Measurements from ENCODE around the gene SARNP.
"Not testable (repeated sequence)": the region's sequence is repeated elsewhere in the genome, so short reads cannot be mapped to it uniquely, and the experiment has no call there.

Gene SARNP

GRCh38 chr12:55789171-55789570, 28.4 kb downstream of the SARNP start:
- DNase-seq, result no peak

- DNase-seq, result no peak
Measured at GRCh38 chr12:55788546-55788945, 29.0 kb downstream of the SARNP start.

- no peak for DNase-seq
Measured at GRCh38 chr12:55780685-55781084, 36.8 kb downstream of the SARNP start.

- DNase-seq, result no peak
Measured at GRCh38 chr12:55777856-55778255, 39.7 kb downstream of the SARNP start.

- no peak for DNase-seq
Measured at GRCh38 chr12:55771736-55772135, 45.8 kb downstream of the SARNP start.

- DNase-seq, result no peak
Measured at GRCh38 chr12:55767156-55767555, 50.4 kb downstream of the SARNP start.

- no peak for DNase-seq
Measured at GRCh38 chr12:55765736-55766290, 51.7 kb downstream of the SARNP start.

- no peak for DNase-seq
Measured at GRCh38 chr12:55762646-55763045, 54.9 kb downstream of the SARNP start.

GRCh38 chr12:55760663-55761062, 56.9 kb downstream of the SARNP start:
- DNase-seq, result no peak

GRCh38 chr12:55758575-55758974, 58.9 kb downstream of the SARNP start:
- DNase-seq, result not testable (repeated sequence)

- DNase-seq, result peak; percentile 25
Measured at GRCh38 chr12:55757701-55758100, 59.8 kb downstream of the SARNP start.

- DNase-seq, result no peak
Measured at GRCh38 chr12:55755246-55755645, 62.3 kb downstream of the SARNP start.

- no peak for DNase-seq
Measured at GRCh38 chr12:55748230-55748993, 69.1 kb downstream of the SARNP start.

GRCh38 chr12:55746913-55747231, 70.7 kb downstream of the SARNP start:
- DNase-seq, result no peak

GRCh38 chr12:55746174-55746912, 71.2 kb downstream of the SARNP start:
- no peak for DNase-seq

GRCh38 chr12:55745361-55746173, 72.0 kb downstream of the SARNP start:
- DNase-seq, result peak; percentile 99

GRCh38 chr12:55744340-55745030, 73.0 kb downstream of the SARNP start:
- peak; percentile 46 for DNase-seq

GRCh38 chr12:55743406-55744339, 73.9 kb downstream of the SARNP start:
- peak; percentile 81 for DNase-seq

GRCh38 chr12:55742719-55743405, 74.7 kb downstream of the SARNP start, which contains the start of gene GDF11:
GDF11 (plus strand) TSS chr12:55743122; CDS start chr12:55743317, 195 bp downstream.
- peak; percentile 92 for DNase-seq

- peak; percentile 46 for DNase-seq
Measured at GRCh38 chr12:55741931-55742680, 75.4 kb downstream of the SARNP start.

Measured in NCI-H82 (cell line).